GM23248 (cell line): ENCODE results near the gene SF3A2. TPM values are rescaled to one million over a fixed set of nuclear protein-coding genes. Genes with fewer than 3 reads are reported as not detected.

Experiments used
- DNase-seq: peaks from one replicate; pipeline ENCODE4 v3.0.0-alpha.2; 2015
- H2AFZ ChIP-seq: fragments of 200-600 bp; sonication (generic); 2 replicates; pipeline ENCODE4 v1.6.1; 2016; ENCODE audit warnings: antibody characterized with exemption
- H3F3A ChIP-seq: fragments of 200-600 bp; sonication (generic); 2 replicates; pipeline ENCODE4 v1.6.1; 2016; ENCODE audit warnings: mild to moderate bottlenecking, antibody characterized with exemption, mixed run types; ENCODE audit not compliant: insufficient read depth
- H3K27ac ChIP-seq: fragments of 200-600 bp; sonication (generic); 2 replicates; pipeline ENCODE4 v1.5.1; 2016; ENCODE audit warnings: mild to moderate bottlenecking
- H3K27me3 ChIP-seq: fragments of 200-600 bp; sonication (generic); replicated peaks from 2 replicates; pipeline ENCODE4 v1.6.1; 2016; ENCODE audit warnings: mild to moderate bottlenecking; ENCODE audit not compliant: insufficient read depth
- H3K36me3 ChIP-seq: fragments of 200-600 bp; sonication (generic); 2 replicates; pipeline ENCODE4 v1.6.1; 2016; ENCODE audit warnings: low read depth, mild to moderate bottlenecking
- H3K4me1 ChIP-seq: fragments of 200-600 bp; sonication (generic); 2 replicates; pipeline ENCODE4 v1.6.1; 2016; ENCODE audit warnings: mild to moderate bottlenecking; ENCODE audit not compliant: insufficient read depth
- H3K4me2 ChIP-seq: fragments of 200-600 bp; sonication (generic); one replicate; pipeline ENCODE4 v1.6.1; 2016; ENCODE audit warnings: mild to moderate bottlenecking; ENCODE audit not compliant: unreplicated experiment
- H3K4me3 ChIP-seq: fragments of 200-600 bp; sonication (generic); 2 replicates; pipeline ENCODE4 v1.5.1; 2016; ENCODE audit warnings: mild to moderate bottlenecking
- H3K79me2 ChIP-seq: fragments of 200-600 bp; sonication (generic); 2 replicates; pipeline ENCODE4 v1.6.1; 2016; ENCODE audit warnings: mild to moderate bottlenecking; ENCODE audit not compliant: insufficient read depth
- H3K9ac ChIP-seq: fragments of 200-600 bp; sonication (generic); 2 replicates; pipeline ENCODE4 v1.6.1; 2016; ENCODE audit warnings: mild to moderate bottlenecking
- H3K9me2 ChIP-seq: fragments of 200-600 bp; sonication (generic); 2 replicates; pipeline ENCODE4 v1.6.1; 2016; ENCODE audit warnings: mixed run types, mild to moderate bottlenecking, moderate library complexity; ENCODE audit not compliant: insufficient read depth
- H3K9me3 ChIP-seq: fragments of 200-600 bp; sonication (generic); one replicate; pipeline ENCODE4 v1.6.1; 2017; ENCODE audit warnings: low read depth
- H4K20me1 ChIP-seq: fragments of 200-600 bp; sonication (generic); 2 replicates; pipeline ENCODE4 v1.6.0; 2016; ENCODE audit not compliant: insufficient read depth
- EZH2 ChIP-seq: fragments of 200-600 bp; sonication (generic); IDR thresholded peaks from 2 replicates; pipeline ENCODE4 v1.6.1; 2018; ENCODE audit warnings: antibody characterized with exemption, mild to moderate bottlenecking; ENCODE audit not compliant: insufficient read depth, poor library complexity, severe bottlenecking
- EZH2phosphoT487 ChIP-seq: fragments of 200-600 bp; sonication (generic); IDR thresholded peaks from 2 replicates; pipeline ENCODE4 v1.6.1; 2018; ENCODE audit warnings: antibody characterized with exemption, moderate library complexity, mild to moderate bottlenecking, low read depth; ENCODE audit not compliant: insufficient read depth
- WGBS, 2 experiments: methylation state at CpG; one replicate each; pipeline ENCODE4 v1.1.6; 2015 to 2017; ENCODE audit warnings: low lambda C conversion rate in 2 of 2, low coverage in 1 of 2; ENCODE audit errors: missing lambda C conversion rate in 2 of 2; 5-methylcytosine and 5-hydroxymethylcytosine counted together
- in situ Hi-C: fragments of 300-500 bp; cut with MboI; formaldehyde crosslinking; loops from 2 replicates; pipeline ENCODE4 v1.15.0; 2020
- polyA plus RNA-seq: library from polyadenylated mRNA; unstranded; fragments of >200 nt; fragmentation: Nextera tagmentation; extraction: Ambion mirVana; gene quantifications from 2 replicates; pipeline ENCODE4 v1.2.1, GENCODE V29; 2016
- total RNA-seq: library from RNA; depleted of rRNA; stranded (reverse); fragments of >200 nt; shearing (Covaris generic); gene quantifications from 2 replicates; pipeline ENCODE4 v1.2.3, GENCODE V29; 2014

The SF3A2 gene
- total and polyA plus RNA-seq, 2 experiments from 2014 or later: 16.8 to 26.7 TPM

GRCh38 chr19:2247433-2248101 lies 10.9 kb downstream of the SF3A2 start:
- in situ Hi-C loops: no loop called here
- DNase-seq: no peak
- peaks cover 38% of the 10 kb centered on the region for H3K79me2 ChIP-seq
- H2AFZ ChIP-seq: no peak overlapping the region
- no peak overlapping the region for H3K9ac ChIP-seq
- H3K4me1 ChIP-seq: no peaks in the 10 kb centered on the region
- no peak for TF ChIP-seq EZH2
- no peak for TF ChIP-seq EZH2phosphoT487
- H3K9me2 ChIP-seq: no peaks in the 10 kb centered on the region
- no peaks in the 10 kb centered on the region for H3F3A ChIP-seq
- no peak overlapping the region for H3K27ac ChIP-seq
- H3K9me3 ChIP-seq: no peaks in the 10 kb centered on the region
- WGBS, 2 experiments: 93 to 97% methylated on average over 9 to 28 of the region's 28 CpGs
- H4K20me1 ChIP-seq: no peaks in the 10 kb centered on the region
- no peak overlapping the region for H3K4me3 ChIP-seq
- peaks cover 20% of the 10 kb centered on the region; the same call in 1 of the 2 replicates for H3K36me3 ChIP-seq
- H3K4me2 ChIP-seq: no peak overlapping the region
- peaks cover 20% of the 10 kb centered on the region for H3K27me3 ChIP-seq

GRCh38 chr19:2248136-2249009 lies 11.7 kb downstream of the SF3A2 start:
- no peak overlapping the region for H3K4me2 ChIP-seq
- no peaks in the 10 kb centered on the region for H4K20me1 ChIP-seq
- peaks cover 26% of the 10 kb centered on the region for H3K27me3 ChIP-seq
- no peak overlapping the region for H3K27ac ChIP-seq
- no peak overlapping the region for H3K9ac ChIP-seq
- H3F3A ChIP-seq: no peaks in the 10 kb centered on the region
- DNase-seq: no peak
- no peaks in the 10 kb centered on the region for H3K4me1 ChIP-seq
- H2AFZ ChIP-seq: no peak overlapping the region
- H3K9me3 ChIP-seq: no peaks in the 10 kb centered on the region
- 84 to 91% methylated on average over 7 to 21 of the region's 21 CpGs for WGBS, 2 experiments
- H3K79me2 ChIP-seq: peaks cover 30% of the 10 kb centered on the region
- H3K4me3 ChIP-seq: no peak overlapping the region
- no peak for TF ChIP-seq EZH2
- no peak for TF ChIP-seq EZH2phosphoT487
- no peaks in the 10 kb centered on the region for H3K9me2 ChIP-seq
- H3K36me3 ChIP-seq: peaks cover 20% of the 10 kb centered on the region; the same call in 1 of the 2 replicates
- in situ Hi-C loops: no loop called here

- peaks cover 20% of the 10 kb centered on the region; the same call in 1 of the 2 replicates for H3K36me3 ChIP-seq
- no peaks in the 10 kb centered on the region for H3K9me2 ChIP-seq
- DNase-seq: no peak
- H3K79me2 ChIP-seq: peaks cover 22% of the 10 kb centered on the region
- H3F3A ChIP-seq: no peaks in the 10 kb centered on the region
- TF ChIP-seq EZH2phosphoT487 (no peak), EZH2 (no peak)
- no peaks in the 10 kb centered on the region for H3K9me3 ChIP-seq
- no peak within 1 kb of the TSS for H3K9ac ChIP-seq
- H2AFZ ChIP-seq: no peak within 1 kb of the TSS
- H4K20me1 ChIP-seq: no peaks in the 10 kb centered on the region
- no peak within 1 kb of the TSS for H3K4me2 ChIP-seq
- H3K4me1 ChIP-seq: no peaks in the 10 kb centered on the region
- H3K27me3 ChIP-seq: peaks cover 26% of the 10 kb centered on the region
- 67 to 75% methylated on average over 20 to 26 of the region's 27 CpGs for WGBS, 2 experiments
- no peak within 1 kb of the TSS for H3K27ac ChIP-seq
- in situ Hi-C loops: no loop called here
- H3K4me3 ChIP-seq: no peak within 1 kb of the TSS
These were observed 12.6 kb downstream of the SF3A2 start, which contains the start of gene AMH for GRCh38 chr19:2249010-2249866. Gene AMH (plus strand): TSS chr19:2249323. CDS start chr19:2249333, 10 bp downstream.
